GM06990 (cell line): ENCODE results near the gene SMIM28.

ENCODE experiments used
- DNase-seq: peaks from one replicate; pipeline ENCODE4 v3.0.0-alpha.2; 2011; ENCODE audit not compliant: insufficient read length; ENCODE audit errors: extremely low read depth
- H3K27me3 ChIP-seq: replicated peaks from 2 replicates; pipeline ENCODE4 v1.6.0; 2011; ENCODE audit warnings: low read length; ENCODE audit not compliant: control insufficient read depth, insufficient read depth
- H3K36me3 ChIP-seq: 2 replicates; pipeline ENCODE4 v1.5.1; 2011; ENCODE audit warnings: low read length; ENCODE audit not compliant: control insufficient read depth, insufficient read depth
- H3K4me3 ChIP-seq: replicated peaks from 2 replicates; pipeline ENCODE4 v1.5.1; 2011; ENCODE audit warnings: low read depth, mild to moderate bottlenecking, control low read depth, low read length
- TF ChIP-seq, protein P1 (sequence below): IDR thresholded peaks from 2 replicates; pipeline ENCODE4 v1.5.1; 2011; ENCODE audit warnings: low read length, control low read depth, mild to moderate bottlenecking, inconsistent platforms; ENCODE audit not compliant: insufficient read depth, poor library complexity, severe bottlenecking

The SMIM28 gene

DNA sequence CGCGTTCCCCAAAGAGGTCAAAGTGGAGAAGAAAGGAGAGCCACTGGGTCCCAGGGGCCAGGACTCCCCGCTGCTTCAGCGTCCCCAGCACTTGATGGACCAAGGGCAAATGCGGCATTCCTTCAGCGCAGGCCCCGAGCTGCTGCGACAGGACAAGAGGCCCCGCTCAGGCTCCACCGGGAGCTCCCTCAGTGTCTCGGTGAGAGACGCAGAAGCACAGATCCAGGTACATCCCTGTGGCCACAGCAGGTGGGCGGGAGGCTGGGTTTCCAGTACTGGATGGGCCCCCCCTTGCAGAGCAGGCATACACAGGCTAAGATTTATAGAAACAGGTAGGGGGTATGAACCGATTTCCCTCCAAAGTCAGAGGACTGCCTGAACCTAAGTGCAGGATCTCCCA is 42.7 kb upstream of the SMIM28 start:
- no peak for DNase-seq
- Histone ChIP-seq H3K4me3 (no peak overlapping the region), H3K27me3 (no peaks in the 10 kb centered on the region), H3K36me3 (no peaks in the 10 kb centered on the region)
- TF ChIP-seq, protein P1, sequence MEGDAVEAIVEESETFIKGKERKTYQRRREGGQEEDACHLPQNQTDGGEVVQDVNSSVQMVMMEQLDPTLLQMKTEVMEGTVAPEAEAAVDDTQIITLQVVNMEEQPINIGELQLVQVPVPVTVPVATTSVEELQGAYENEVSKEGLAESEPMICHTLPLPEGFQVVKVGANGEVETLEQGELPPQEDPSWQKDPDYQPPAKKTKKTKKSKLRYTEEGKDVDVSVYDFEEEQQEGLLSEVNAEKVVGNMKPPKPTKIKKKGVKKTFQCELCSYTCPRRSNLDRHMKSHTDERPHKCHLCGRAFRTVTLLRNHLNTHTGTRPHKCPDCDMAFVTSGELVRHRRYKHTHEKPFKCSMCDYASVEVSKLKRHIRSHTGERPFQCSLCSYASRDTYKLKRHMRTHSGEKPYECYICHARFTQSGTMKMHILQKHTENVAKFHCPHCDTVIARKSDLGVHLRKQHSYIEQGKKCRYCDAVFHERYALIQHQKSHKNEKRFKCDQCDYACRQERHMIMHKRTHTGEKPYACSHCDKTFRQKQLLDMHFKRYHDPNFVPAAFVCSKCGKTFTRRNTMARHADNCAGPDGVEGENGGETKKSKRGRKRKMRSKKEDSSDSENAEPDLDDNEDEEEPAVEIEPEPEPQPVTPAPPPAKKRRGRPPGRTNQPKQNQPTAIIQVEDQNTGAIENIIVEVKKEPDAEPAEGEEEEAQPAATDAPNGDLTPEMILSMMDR, result no peak

DNA sequence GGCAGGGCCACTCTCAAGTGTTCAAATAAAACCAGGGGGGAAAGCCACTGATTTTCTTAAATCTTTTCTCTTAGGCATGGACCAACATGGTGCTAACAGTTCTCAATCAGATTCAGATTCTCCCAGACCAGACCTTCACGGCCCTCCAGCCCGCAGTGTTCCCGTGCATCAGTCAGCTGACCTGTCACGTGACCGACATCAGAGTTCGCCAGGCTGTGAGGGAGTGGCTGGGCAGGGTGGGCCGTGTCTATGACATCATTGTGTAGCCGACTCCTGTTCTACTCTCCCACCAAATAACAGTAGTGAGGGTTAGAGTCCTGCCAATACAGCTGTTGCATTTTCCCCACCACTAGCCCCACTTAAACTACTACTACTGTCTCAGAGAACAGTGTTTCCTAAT is 41.5 kb upstream of the SMIM28 start:
- Histone ChIP-seq H3K27me3 (no peaks in the 10 kb centered on the region; the same call in 1 of the 2 replicates), H3K36me3 (no peaks in the 10 kb centered on the region), H3K4me3 (no peak overlapping the region)
- DNase-seq, result no peak
- TF ChIP-seq, protein P1, result no peak

DNA sequence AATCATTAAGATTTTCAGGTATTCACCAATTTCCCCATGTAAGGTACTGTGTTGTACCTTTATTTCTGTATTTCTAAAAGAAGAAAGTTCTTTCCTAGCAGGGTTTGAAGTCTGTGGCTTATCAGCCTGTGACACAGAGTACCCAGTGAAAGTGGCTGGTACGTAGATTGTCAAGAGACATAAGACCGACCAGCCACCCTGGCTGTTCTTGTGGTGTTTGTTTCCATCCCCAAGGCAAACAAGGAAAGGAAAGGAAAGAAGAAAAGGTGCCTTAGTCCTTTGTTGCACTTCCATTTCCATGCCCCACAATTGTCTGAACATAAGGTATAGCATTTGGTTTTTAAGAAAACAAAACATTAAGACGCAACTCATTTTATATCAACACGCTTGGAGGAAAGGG is 40.6 kb upstream of the SMIM28 start:
- H3K4me3 ChIP-seq, result no peak overlapping the region
- H3K36me3 ChIP-seq, result no peaks in the 10 kb centered on the region
- H3K27me3 ChIP-seq, result no peaks in the 10 kb centered on the region; the same call in 1 of the 2 replicates
- TF ChIP-seq, protein P1, result no peak
- DNase-seq, result no peak

DNA sequence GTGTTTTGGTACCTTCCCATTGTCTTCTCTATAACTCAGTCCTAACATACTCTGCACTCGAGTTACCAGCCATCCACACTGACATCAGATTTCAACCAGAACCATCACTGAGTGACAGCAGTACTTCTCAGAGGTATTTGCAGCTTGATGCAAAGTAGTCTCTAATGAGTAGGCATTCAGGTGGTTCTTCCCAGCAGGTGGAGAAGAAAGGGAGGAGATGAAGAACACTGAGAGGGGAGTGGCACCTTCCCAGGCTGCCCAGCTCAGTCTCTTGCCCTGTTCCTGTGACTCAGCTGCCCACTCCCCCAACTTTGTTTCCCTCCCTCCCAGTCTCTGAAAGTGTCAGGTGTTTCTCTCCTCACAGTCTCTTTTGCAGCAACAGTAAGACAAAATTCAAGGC is 38.7 kb upstream of the SMIM28 start:
- DNase-seq, result no peak
- Histone ChIP-seq H3K36me3 (no peaks in the 10 kb centered on the region), H3K27me3 (no peaks in the 10 kb centered on the region; the same call in 1 of the 2 replicates), H3K4me3 (no peak overlapping the region)
- TF ChIP-seq, protein P1, result no peak

DNA sequence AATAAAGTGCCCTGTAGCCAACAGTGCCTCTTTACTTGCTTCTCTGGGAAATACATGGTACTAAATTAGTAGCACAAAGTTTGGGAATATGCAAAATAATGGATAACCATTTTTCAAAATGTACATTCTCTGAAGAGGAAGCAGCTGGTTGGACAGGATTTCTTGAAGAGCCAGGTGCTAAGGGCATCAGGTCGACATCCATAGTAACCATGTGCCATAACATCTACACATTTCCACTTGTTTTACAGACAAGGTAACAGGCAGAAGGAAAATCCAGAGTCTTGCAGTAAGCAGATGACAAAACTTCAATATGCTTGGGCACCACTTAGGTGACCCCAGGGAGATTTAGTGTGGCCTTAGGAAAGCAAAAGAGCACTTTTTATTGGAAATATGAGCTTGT is 36.5 kb upstream of the SMIM28 start:
- Histone ChIP-seq H3K4me3 (no peak overlapping the region), H3K36me3 (no peaks in the 10 kb centered on the region), H3K27me3 (no peaks in the 10 kb centered on the region; the same call in 1 of the 2 replicates)
- DNase-seq, result no peak
- TF ChIP-seq, protein P1, result no peak

DNA sequence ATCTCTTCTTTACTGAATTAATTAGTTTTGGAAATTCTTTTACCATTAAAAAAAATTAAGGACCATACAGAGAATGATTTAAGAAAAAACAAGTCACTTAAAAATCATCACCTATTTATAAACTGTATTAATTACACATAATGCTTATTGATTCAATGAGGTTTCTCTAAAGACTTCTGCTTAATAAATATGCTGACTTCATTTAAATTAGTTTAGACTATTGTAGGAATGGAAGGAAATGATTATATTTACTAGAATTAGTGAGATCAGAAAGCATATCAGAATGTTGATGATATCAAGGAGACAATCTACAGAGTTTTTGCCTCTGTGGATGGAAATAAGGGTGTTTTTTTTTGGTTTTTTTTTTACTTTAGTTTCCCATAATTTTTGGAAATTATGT is 34.6 kb upstream of the SMIM28 start:
- no peaks in the 10 kb centered on the region for H3K36me3 ChIP-seq
- no peaks in the 10 kb centered on the region; the same call in 1 of the 2 replicates for H3K27me3 ChIP-seq
- DNase-seq, result no peak
- no peak overlapping the region for H3K4me3 ChIP-seq
- TF ChIP-seq, protein P1, result no peak
